Measurements from ENCODE around the gene ROPN1B. TPM values are rescaled to one million over a fixed set of nuclear protein-coding genes. Genes with fewer than 3 reads are reported as not detected.

Gene ROPN1B
- polyA plus RNA-seq, 3 donors, result 0.58 to 1.1 (median 1.1) TPM

- no peak for DNase-seq
Observed at GRCh38 chr3:126028096-126028495, 59.1 kb downstream of the ROPN1B start.

DNA sequence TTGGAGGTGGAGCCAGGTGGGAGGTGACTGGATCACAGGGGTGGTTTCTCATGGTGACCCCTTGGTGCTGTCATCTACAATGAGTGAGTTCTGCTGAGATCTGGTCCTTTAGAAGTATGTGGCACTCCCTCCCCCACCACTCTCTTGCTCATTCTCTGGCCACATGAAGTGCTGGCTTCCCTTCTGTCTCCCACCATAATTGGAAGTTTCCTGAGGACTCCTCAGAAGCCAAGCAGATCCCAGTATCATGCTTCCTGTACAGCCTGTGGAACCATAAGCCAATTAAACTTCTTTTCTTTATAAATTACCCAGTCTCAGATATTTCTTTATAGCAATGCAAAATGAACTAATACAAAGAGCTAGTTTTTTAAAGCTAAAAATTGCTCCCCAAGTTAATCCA lies 60.3 kb downstream of the ROPN1B start:
- no peak for DNase-seq

GRCh38 chr3:126030455-126030854 lies 61.5 kb downstream of the ROPN1B start:
- DNase-seq, result no peak

DNA sequence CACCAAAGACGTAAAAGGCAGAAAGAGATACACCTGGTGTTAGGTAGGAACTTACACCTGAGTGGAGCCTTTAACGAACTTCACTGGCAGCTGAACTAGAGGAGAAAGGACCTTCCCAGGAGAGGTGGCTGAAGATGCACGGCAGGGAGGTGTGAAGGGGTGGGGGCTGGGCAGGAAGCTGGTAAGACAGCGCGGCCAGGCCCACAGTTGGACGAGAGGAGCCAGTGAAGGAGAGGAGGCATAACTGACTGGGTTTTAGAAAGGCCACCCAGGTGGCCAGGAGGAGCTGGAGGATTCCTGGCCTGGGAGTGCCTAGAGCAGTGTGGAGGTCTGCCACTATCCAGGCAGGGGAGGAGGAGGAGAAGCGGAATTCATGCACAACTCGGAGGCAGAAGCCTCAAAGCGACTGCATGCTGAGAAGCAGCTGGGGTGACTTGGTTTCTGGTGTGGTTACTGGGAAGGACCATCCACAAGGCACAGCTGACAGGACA lies 63.0 kb downstream of the ROPN1B start:
- no peak for DNase-seq

Other genes with a start within 250 kb of the ROPN1B start
- gene SLC41A3, start 114.9 kb downstream of the ROPN1B start, polyA plus RNA-seq (ENCODE audit: insufficient read length in 3 of 3), result 10 to 100 TPM; 77.3 to 81.3 (median 78.5) TPM
- 10 to 100 TPM; 42.2 to 56.3 (median 46.2) TPM for gene ALDH1L1, start 211.4 kb downstream of the ROPN1B start, polyA plus RNA-seq (ENCODE audit: insufficient read length in 3 of 3)